ENCODE data around the gene VEGFA.

DNA sequence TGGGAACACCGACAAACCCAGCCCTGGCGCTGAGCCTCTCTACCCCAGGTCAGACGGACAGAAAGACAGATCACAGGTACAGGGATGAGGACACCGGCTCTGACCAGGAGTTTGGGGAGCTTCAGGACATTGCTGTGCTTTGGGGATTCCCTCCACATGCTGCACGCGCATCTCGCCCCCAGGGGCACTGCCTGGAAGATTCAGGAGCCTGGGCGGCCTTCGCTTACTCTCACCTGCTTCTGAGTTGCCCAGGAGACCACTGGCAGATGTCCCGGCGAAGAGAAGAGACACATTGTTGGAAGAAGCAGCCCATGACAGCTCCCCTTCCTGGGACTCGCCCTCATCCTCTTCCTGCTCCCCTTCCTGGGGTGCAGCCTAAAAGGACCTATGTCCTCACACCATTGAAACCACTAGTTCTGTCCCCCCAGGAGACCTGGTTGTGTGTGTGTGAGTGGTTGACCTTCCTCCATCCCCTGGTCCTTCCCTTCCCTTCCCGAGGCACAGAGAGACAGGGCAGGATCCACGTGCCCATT, 15.3 kb downstream of the VEGFA start:
- TF ChIP-seq, protein P1, sequence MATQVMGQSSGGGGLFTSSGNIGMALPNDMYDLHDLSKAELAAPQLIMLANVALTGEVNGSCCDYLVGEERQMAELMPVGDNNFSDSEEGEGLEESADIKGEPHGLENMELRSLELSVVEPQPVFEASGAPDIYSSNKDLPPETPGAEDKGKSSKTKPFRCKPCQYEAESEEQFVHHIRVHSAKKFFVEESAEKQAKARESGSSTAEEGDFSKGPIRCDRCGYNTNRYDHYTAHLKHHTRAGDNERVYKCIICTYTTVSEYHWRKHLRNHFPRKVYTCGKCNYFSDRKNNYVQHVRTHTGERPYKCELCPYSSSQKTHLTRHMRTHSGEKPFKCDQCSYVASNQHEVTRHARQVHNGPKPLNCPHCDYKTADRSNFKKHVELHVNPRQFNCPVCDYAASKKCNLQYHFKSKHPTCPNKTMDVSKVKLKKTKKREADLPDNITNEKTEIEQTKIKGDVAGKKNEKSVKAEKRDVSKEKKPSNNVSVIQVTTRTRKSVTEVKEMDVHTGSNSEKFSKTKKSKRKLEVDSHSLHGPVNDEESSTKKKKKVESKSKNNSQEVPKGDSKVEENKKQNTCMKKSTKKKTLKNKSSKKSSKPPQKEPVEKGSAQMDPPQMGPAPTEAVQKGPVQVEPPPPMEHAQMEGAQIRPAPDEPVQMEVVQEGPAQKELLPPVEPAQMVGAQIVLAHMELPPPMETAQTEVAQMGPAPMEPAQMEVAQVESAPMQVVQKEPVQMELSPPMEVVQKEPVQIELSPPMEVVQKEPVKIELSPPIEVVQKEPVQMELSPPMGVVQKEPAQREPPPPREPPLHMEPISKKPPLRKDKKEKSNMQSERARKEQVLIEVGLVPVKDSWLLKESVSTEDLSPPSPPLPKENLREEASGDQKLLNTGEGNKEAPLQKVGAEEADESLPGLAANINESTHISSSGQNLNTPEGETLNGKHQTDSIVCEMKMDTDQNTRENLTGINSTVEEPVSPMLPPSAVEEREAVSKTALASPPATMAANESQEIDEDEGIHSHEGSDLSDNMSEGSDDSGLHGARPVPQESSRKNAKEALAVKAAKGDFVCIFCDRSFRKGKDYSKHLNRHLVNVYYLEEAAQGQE (IDR thresholded peaks at IDR 0.05; ENCODE audit: insufficient read depth in 1 of 2, low read depth in 2 of 2, low read length in 2 of 2) = no peak
- TF ChIP-seq POLR2AphosphoS5 (IDR thresholded peaks at IDR 0.05; ENCODE audit: low read depth, low read length) = no peak
- TF ChIP-seq SIN3A (IDR thresholded peaks at IDR 0.05; ENCODE audit: borderline replicate concordance, insufficient read depth, low read length) = no peak
- no peak for TF ChIP-seq TAF1 (IDR thresholded peaks at IDR 0.05; ENCODE audit: borderline replicate concordance, insufficient read depth, low read length)
- no peak for TF ChIP-seq FOXP2 (optimal IDR thresholded peaks at IDR 0.05; ENCODE audit: borderline replicate concordance, extremely low read depth, extremely low read length, insufficient read depth)

Data from PFSK-1 (cell line).